HEK293 (cell line): ENCODE data around the gene ANKFN1.

Source experiments
- CTCF ChIP-seq: fragments of 450-650 bp; formaldehyde crosslinking; IDR thresholded peaks from 2 replicates; pipeline ENCODE4 v1.5.1; 2016; ENCODE audit warnings: missing biosample characterization, missing genetic modification characterization
- HOXC10 ChIP-seq: sonication (generic); formaldehyde crosslinking; IDR thresholded peaks from 2 replicates; pipeline ENCODE4 v1.8.1; 2023; ENCODE audit warnings: mild to moderate bottlenecking, missing genetic modification reagents
- MZF1 ChIP-seq: fragments of 450-650 bp; formaldehyde crosslinking; IDR thresholded peaks from 2 replicates; pipeline ENCODE4 v1.5.1; 2017; ENCODE audit warnings: missing biosample characterization, missing genetic modification characterization, borderline replicate concordance
- ZBTB21 ChIP-seq: fragments of 450-650 bp; formaldehyde crosslinking; IDR thresholded peaks from 2 replicates; pipeline ENCODE4 v1.5.1; 2017; ENCODE audit warnings: missing biosample characterization, missing genetic modification characterization
- ZFP41 ChIP-seq: fragments of 450-650 bp; formaldehyde crosslinking; IDR thresholded peaks from 2 replicates; pipeline ENCODE4 v1.5.1; 2016; ENCODE audit warnings: missing biosample characterization, missing genetic modification characterization, borderline replicate concordance
- ZNF292 ChIP-seq: fragments of 450-650 bp; formaldehyde crosslinking; IDR thresholded peaks from 2 replicates; pipeline ENCODE4 v1.5.1; 2016; ENCODE audit warnings: low read depth, missing biosample characterization, missing genetic modification characterization, borderline replicate concordance
- TF ChIP-seq, protein P1 (sequence below): fragments of 450-650 bp; formaldehyde crosslinking; IDR thresholded peaks from 2 replicates; pipeline ENCODE4 v1.5.1; 2016; ENCODE audit warnings: missing biosample characterization, missing genetic modification characterization
- TF ChIP-seq, protein P2 (sequence below): fragments of 450-650 bp; formaldehyde crosslinking; IDR thresholded peaks from 2 replicates; pipeline ENCODE4 v1.5.1; 2016; ENCODE audit warnings: missing biosample characterization, missing genetic modification characterization

GRCh38 chr17:56505154-56505756 lies 352.0 kb downstream of the ANKFN1 start:
- TF ChIP-seq CTCF (tag by site-specific recombination) (no peak), ZFP41 (tag by site-specific recombination) (no peak), ZBTB21 (tag by site-specific recombination) (no peak), HOXC10 (CRISPR knock-in tag) (no peak), ZNF292 (tag by site-specific recombination) (no peak), MZF1 (tag by site-specific recombination) (no peak)
- TF ChIP-seq, protein P1, sequence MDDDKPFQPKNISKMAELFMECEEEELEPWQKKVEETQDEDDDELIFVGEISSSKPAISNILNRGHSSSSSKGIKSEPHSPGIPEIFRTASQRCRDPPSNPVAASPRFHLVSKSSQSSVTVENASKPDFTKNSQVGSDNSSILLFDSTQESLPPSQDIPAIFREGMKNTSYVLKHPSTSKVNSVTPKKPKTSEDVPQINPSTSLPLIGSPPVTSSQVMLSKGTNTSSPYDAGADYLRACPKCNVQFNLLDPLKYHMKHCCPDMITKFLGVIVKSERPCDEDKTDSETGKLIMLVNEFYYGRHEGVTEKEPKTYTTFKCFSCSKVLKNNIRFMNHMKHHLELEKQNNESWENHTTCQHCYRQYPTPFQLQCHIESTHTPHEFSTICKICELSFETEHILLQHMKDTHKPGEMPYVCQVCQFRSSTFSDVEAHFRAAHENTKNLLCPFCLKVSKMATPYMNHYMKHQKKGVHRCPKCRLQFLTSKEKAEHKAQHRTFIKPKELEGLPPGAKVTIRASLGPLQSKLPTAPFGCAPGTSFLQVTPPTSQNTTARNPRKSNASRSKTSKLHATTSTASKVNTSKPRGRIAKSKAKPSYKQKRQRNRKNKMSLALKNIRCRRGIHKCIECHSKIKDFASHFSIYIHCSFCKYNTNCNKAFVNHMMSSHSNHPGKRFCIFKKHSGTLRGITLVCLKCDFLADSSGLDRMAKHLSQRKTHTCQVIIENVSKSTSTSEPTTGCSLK (tag by site-specific recombination) = no peak
- TF ChIP-seq, protein P2, sequence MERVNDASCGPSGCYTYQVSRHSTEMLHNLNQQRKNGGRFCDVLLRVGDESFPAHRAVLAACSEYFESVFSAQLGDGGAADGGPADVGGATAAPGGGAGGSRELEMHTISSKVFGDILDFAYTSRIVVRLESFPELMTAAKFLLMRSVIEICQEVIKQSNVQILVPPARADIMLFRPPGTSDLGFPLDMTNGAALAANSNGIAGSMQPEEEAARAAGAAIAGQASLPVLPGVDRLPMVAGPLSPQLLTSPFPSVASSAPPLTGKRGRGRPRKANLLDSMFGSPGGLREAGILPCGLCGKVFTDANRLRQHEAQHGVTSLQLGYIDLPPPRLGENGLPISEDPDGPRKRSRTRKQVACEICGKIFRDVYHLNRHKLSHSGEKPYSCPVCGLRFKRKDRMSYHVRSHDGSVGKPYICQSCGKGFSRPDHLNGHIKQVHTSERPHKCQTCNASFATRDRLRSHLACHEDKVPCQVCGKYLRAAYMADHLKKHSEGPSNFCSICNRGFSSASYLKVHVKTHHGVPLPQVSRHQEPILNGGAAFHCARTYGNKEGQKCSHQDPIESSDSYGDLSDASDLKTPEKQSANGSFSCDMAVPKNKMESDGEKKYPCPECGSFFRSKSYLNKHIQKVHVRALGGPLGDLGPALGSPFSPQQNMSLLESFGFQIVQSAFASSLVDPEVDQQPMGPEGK (tag by site-specific recombination) = no peak
